Breast epithelium (tissue), 4 donors: ENCODE measurements around the gene SMYD4. TPM values are rescaled to one million over a fixed set of nuclear protein-coding genes. Genes with fewer than 3 reads are reported as not detected.
A peak's percentile ranks its signal among the peaks of the same experiment; 100 is the strongest.

Experiments used
- DNase-seq, 2 donors: peaks; one replicate each; pipeline ENCODE4 v3.0.0-alpha.2; 2019; ENCODE audit warnings: low spot score in 2 of 2
- H3K27ac ChIP-seq, 2 donors: fragments of 200-600 bp; sonication (generic) in 1 of 2; one replicate each; pipeline ENCODE4 v1.5.1; 2016 to 2019; ENCODE audit warnings: mild to moderate bottlenecking in 1 of 2
- H3K27me3 ChIP-seq, 2 donors: fragments of 200-600 bp; sonication (generic) in 1 of 2; one replicate each; pipeline versions ENCODE4 v1.5.1 to v1.6.0; 2017 to 2019; ENCODE audit warnings: control low read depth in 1 of 2, mild to moderate bottlenecking in 1 of 2
- H3K36me3 ChIP-seq: fragments of 200-600 bp; one replicate; pipeline ENCODE4 v1.5.1; 2019
- H3K4me1 ChIP-seq, 2 donors: fragments of 200-600 bp; sonication (generic); one replicate each; pipeline ENCODE4 v1.5.1; 2016 to 2019; ENCODE audit warnings: control low read depth in 1 of 2
- H3K4me3 ChIP-seq, 3 donors: fragments of 200-600 bp; sonication (generic); 1 replicate in 2 of 3; 2 replicates in 1 of 3; pipeline ENCODE4 v1.5.1; 2016 to 2019; ENCODE audit warnings: mild to moderate bottlenecking in 3 of 3, moderate library complexity in 2 of 3
- H3K9me3 ChIP-seq, 2 donors: fragments of 200-600 bp; sonication (generic) in 1 of 2; one replicate each; pipeline ENCODE4 v1.5.1; 2016 to 2019; ENCODE audit warnings: control low read depth in 1 of 2
- CTCF ChIP-seq, 3 donors: fragments of 450-650 bp; IDR thresholded peaks; one replicate each; pipeline ENCODE4 v1.5.1; 2016 to 2017; ENCODE audit warnings: antibody characterized with exemption in 3 of 3, mild to moderate bottlenecking in 3 of 3, moderate library complexity in 3 of 3
- POLR2A ChIP-seq: fragments of 450-650 bp; IDR thresholded peaks from one replicate; pipeline ENCODE4 v1.6.1; 2016; ENCODE audit warnings: antibody characterized with exemption, mild to moderate bottlenecking, moderate library complexity
- POLR2AphosphoS5 ChIP-seq, 3 donors: sonication (generic); formaldehyde crosslinking; IDR thresholded peaks; one replicate each; pipeline ENCODE4 v1.6.1; 2017; ENCODE audit warnings: antibody characterized with exemption in 3 of 3
- intact Hi-C: fragments of 100-400 bp; cut with DNase I; formaldehyde crosslinking; loops from one replicate; pipeline ENCODE4 v1.15.1; 2023; ENCODE audit warnings: low total_unique reads
- total RNA-seq, 3 donors: library from RNA; depleted of rRNA; stranded (reverse); fragments of >200 nt; gene quantifications; one replicate each; pipeline ENCODE4 v1.1.0, GENCODE V29; 2016

The SMYD4 gene
- total RNA-seq, 3 donors from 2014 or later = 16.0 to 20.3 (median 18.7) TPM

- Histone ChIP-seq H3K9me3 (no peaks in the 10 kb centered on the region), H3K4me1 (peaks cover 0 to 7% of the 10 kb centered on the region in 2 donors), H3K4me3 (no peak overlapping the region), H3K36me3 (no peaks in the 10 kb centered on the region), H3K27me3 (no peaks in the 10 kb centered on the region), H3K27ac (peak overlapping the region; percentile 29 to 80)
- TF ChIP-seq POLR2AphosphoS5 (IDR thresholded peaks at IDR 0.05) = no peak
- TF ChIP-seq CTCF (IDR thresholded peaks at IDR 0.05) = no peak
- TF ChIP-seq POLR2A = no peak
- DNase-seq = no peak
- intact Hi-C loops = no loop called here
Observed at GRCh38 chr17:1735834-1736347, 93.8 kb downstream of the SMYD4 start.

- Histone ChIP-seq H3K9me3 (no peaks in the 10 kb centered on the region), H3K27me3 (no peaks in the 10 kb centered on the region), H3K36me3 (no peaks in the 10 kb centered on the region), H3K27ac (peak overlapping the region in 1 of 2 donors; percentile 80), H3K4me1 (peaks cover 0 to 7% of the 10 kb centered on the region in 2 donors), H3K4me3 (no peak overlapping the region)
- DNase-seq = no peak
- TF ChIP-seq CTCF (IDR thresholded peaks at IDR 0.05) (no peak), POLR2AphosphoS5 (IDR thresholded peaks at IDR 0.05) (no peak), POLR2A (no peak)
- intact Hi-C loops = no loop called here
Observed at GRCh38 chr17:1735418-1735817, 94.3 kb downstream of the SMYD4 start.

GRCh38 chr17:1733759-1734158 is 95.9 kb downstream of the SMYD4 start:
- H3K36me3 ChIP-seq = no peaks in the 10 kb centered on the region
- H3K4me3 ChIP-seq = no peak overlapping the region
- peaks cover 0 to 7% of the 10 kb centered on the region in 2 donors for H3K4me1 ChIP-seq
- intact Hi-C loops = no loop called here
- TF ChIP-seq POLR2AphosphoS5 (IDR thresholded peaks at IDR 0.05) (no peak), CTCF (IDR thresholded peaks at IDR 0.05) (no peak), POLR2A (no peak)
- no peak overlapping the region for H3K27ac ChIP-seq
- no peaks in the 10 kb centered on the region for H3K27me3 ChIP-seq
- H3K9me3 ChIP-seq = no peaks in the 10 kb centered on the region
- no peak for DNase-seq

GRCh38 chr17:1732833-1733321 is 96.8 kb downstream of the SMYD4 start:
- no peak for DNase-seq
- H3K4me3 ChIP-seq = no peak overlapping the region
- no peak for TF ChIP-seq POLR2A
- TF ChIP-seq CTCF (IDR thresholded peaks at IDR 0.05) = no peak
- no peak for TF ChIP-seq POLR2AphosphoS5 (IDR thresholded peaks at IDR 0.05)
- H3K4me1 ChIP-seq = peaks cover 0 to 7% of the 10 kb centered on the region in 2 donors
- intact Hi-C loops = no loop called here
- peak overlapping the region in 1 of 2 donors; percentile 52 for H3K27ac ChIP-seq
- H3K36me3 ChIP-seq = no peaks in the 10 kb centered on the region
- H3K27me3 ChIP-seq = no peaks in the 10 kb centered on the region
- no peaks in the 10 kb centered on the region for H3K9me3 ChIP-seq

GRCh38 chr17:1732241-1732832 is 97.4 kb downstream of the SMYD4 start:
- intact Hi-C loops = no loop called here
- TF ChIP-seq POLR2A (no peak), POLR2AphosphoS5 (IDR thresholded peaks at IDR 0.05) (no peak), CTCF (IDR thresholded peaks at IDR 0.05) (no peak)
- no peaks in the 10 kb centered on the region for H3K36me3 ChIP-seq
- peak overlapping the region in 1 of 2 donors; percentile 52 for H3K27ac ChIP-seq
- peaks cover 0 to 7% of the 10 kb centered on the region in 2 donors for H3K4me1 ChIP-seq
- H3K4me3 ChIP-seq = no peak overlapping the region
- no peaks in the 10 kb centered on the region for H3K9me3 ChIP-seq
- no peaks in the 10 kb centered on the region for H3K27me3 ChIP-seq
- DNase-seq = no peak
